Umbilical cord (tissue), 2 donors: ENCODE results near the gene BSN. TPM values are rescaled to one million over a fixed set of nuclear protein-coding genes. Genes with fewer than 3 reads are reported as not detected.
A peak's percentile ranks its signal among the peaks of the same experiment; 100 is the strongest.
"Not testable (repeated sequence)": the region's sequence is repeated elsewhere in the genome, so short reads cannot be mapped to it uniquely, and the experiment has no call there.

Experiments
- DNase-seq: peaks from one replicate; pipeline ENCODE4 v3.0.0-alpha.2; 2015; ENCODE audit warnings: low spot score
- total RNA-seq: library from RNA; depleted of rRNA; stranded (reverse); fragments of >200 nt; gene quantifications from one replicate; pipeline ENCODE4 v1.2.3, GENCODE V29; 2014; ENCODE audit warnings: low replicate concordance; ENCODE audit not compliant: insufficient read depth

The BSN gene
- total RNA-seq, 1 donor from 2014 or later: 0.96 TPM

- no peak for DNase-seq
Observed at GRCh38 chr3:49534581-49535441, 19.5 kb upstream of the BSN start.

DNA sequence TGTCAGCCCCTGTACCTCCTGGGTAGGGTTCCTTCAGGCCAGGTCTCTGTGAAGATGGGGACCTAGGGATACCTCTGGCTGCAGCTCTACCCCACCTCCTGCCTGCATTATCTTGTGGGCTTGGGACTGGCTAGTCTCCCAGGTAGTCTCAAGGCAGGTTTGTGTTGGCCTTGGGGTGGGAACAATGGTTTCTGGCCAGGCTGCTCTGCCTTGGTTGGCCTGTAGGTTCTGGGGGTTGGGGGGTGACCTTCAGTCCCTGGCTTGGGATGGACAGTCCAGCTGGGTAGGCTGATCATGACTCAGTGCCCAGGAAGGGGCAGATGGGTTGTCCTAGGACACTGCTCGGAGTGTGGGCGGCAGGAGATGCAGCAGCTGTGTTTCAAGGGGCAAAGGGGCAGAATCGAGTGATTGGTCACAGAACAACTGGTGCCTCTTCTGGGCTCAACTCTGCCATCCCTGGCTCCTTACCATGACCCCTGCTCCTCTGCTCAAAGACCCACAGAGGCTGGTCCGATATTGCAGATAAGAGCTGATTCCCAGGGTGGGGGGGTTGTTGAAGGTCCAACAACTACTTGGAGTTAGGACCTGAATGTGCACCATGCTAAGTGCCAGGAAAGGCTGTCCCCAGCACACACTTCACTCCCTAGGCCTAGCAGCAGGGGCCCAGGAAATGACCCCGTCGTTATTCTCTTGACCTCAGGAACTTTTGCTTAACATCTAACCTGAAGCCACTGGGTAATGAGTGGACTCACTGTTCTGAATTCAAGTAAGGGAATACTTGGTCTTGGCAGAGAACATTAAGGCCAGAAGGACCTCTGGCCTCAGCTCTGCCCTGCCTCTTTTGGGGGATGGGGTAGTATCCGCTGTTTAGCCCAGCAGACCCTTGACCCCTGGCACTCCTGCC, 18.1 kb upstream of the BSN start:
- DNase-seq: no peak

- no peak for DNase-seq
Observed at GRCh38 chr3:49536875-49537533, 17.3 kb upstream of the BSN start.

DNA sequence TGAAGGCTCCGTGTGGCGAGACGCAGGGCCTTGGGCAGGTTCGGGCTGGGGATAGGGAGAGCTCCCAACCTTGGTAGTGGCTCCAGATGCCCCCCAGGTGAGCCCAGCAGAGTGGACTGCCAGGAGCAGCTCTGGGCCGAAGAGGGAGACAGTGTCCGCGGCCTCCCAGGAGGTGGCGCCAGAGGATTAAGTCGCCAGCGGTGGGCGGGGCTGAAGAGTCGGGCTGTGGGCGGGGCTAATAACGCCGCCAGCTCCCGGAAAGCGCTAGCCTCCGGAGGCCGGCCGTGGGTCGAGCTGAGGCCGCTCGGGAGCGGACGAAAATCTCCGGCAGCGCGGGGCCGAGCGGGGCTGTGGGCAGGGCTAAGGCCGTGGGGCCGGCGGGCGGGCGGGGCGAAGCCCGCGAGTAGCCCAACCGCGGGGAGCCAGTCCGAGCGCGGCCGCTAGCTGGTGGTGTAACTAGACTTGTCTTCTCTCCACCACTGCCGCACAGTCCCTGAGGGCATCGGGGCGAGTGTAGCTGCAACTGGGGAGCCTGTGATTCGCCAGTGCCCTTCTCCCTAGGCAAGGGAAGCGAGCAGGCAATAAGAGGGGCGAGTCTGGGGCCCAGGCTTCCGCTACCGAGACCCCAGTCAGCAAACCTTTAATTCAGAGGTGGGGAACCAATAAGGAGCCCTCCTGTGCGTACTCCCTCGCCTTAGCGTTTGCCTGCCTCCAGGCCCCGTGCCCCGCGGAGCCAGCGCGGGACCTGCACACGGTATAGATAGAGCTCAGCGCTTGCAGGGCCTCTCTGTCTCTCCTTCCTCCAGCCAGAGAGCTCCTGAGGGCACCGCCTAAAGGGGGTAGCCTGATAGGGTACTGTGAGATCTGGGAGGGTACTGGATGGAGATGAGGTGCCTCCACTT, 14.4 kb upstream of the BSN start:
- peak; percentile 96 for DNase-seq

GRCh38 chr3:49552087-49552486, 2.2 kb upstream of the BSN start:
- no peak for DNase-seq

GRCh38 chr3:49553324-49553691, 969 bp upstream of the BSN start:
- no peak for DNase-seq

- DNase-seq: no peak
Observed at GRCh38 chr3:49554633-49555265, 472 bp downstream of the BSN start.

- DNase-seq: no peak
Observed at GRCh38 chr3:49556500-49557275, 2.4 kb downstream of the BSN start.

- DNase-seq: no peak
Observed at GRCh38 chr3:49563040-49563578, 8.8 kb downstream of the BSN start.

- DNase-seq: no peak
Observed at GRCh38 chr3:49563766-49564165, 9.5 kb downstream of the BSN start.

GRCh38 chr3:49566312-49566711, 12.0 kb downstream of the BSN start:
- DNase-seq: no peak

DNA sequence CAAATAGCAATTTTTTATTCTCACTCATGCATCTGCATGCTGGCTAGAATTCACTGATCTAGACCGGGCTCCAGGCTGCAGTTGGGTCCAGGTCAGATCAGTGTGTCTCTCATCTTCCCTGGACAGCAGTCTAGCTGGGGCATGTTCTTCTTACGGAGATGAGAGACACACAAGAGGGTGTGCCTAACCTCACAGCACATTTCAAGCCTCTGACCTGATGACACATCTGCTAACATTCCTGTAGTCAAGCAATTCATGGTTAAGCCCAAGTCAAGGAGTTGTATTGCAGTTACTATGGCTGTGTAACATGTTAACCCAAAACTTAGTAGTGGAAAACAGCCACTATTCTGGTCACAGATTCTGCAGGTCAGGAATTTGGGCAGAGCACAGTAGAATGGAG, 13.1 kb downstream of the BSN start:
- no peak for DNase-seq

DNA sequence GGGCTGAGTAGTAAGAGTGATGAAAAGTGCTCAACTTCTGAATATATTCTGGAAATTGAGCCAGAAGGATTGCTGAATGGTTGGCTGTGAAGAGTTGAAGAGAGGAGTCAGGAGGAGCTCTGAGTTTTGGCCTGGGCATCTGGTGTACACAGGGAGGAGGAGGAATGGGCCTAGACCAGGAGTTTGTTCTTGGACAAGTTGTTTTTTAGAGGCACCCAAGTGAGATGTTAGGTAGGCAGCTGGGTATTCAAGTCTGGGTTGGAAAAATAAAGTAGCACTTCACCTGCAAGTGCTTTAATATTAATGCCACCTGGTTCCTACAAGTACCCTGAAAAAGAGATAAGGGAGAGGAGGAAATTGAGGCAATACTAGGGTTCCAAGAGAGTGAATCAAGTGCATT, 14.7 kb downstream of the BSN start:
- DNase-seq: no peak

- no peak for DNase-seq
Observed at GRCh38 chr3:49570028-49570654, 15.9 kb downstream of the BSN start.

DNA sequence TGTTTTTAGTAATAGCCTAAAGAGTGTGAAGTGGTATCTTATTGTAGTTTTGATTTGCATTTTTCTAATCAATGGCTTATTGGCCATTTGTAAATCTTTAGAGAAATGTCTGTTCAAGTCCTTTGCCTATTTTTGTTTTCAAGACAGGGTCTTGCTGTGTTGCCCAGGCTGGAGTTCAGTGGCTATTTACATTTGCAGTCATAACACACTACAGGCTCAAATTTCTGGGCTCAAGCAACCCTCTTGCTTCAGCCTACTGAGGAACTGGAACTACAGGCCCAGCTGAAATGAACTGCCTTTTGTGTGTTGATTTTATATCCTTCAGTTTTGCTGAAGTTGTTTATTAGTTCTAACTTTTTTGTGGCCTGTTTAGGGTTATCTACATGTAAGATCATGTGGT, 27.9 kb downstream of the BSN start:
- no peak for DNase-seq

GRCh38 chr3:49585261-49585755, 31.0 kb downstream of the BSN start:
- not testable (repeated sequence) for DNase-seq

- no peak for DNase-seq
Observed at GRCh38 chr3:49591615-49592014, 37.3 kb downstream of the BSN start.

DNA sequence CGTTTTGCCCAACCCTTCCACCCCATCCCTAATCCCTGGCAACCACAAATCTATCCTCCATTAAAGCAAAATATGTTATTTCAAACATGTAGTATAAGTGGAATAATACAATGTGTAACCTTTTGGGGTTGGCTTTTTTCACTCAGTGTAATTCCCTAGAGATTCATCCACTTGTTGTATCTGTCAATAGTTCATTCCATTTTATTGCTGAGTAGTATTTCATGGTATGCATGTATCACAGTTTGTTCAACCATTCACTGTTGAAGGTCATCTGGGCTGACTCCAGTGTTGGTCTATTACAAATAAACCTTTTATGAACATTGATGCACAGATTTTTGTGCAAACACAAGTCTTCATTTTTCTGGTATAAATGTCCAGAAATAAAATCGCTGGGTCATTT, 38.8 kb downstream of the BSN start:
- no peak for DNase-seq

DNA sequence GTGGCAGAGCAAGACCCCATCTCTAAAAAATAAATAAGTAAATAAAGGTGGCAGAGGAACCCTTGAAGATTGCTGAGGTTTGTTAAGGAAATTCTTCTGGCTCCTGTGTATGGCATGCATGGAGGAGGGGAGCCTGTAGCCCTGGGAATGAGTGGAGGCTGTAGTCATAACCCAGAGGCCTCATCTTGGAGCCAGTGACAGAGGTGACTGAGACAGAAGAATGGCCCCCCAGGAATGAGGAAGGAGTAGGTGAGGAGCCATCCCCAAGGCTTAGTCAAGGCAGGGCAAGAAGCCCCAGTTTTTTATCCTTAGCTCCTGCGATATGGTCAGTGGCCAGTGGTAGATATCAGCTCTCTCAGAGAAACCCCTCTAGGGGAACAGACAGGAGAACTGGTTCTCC, 46.5 kb downstream of the BSN start:
- no peak for DNase-seq
